Left ventricle myocardium inferior (tissue), 1 donor: ENCODE measurements around the gene ALPK1. TPM values are rescaled to one million over a fixed set of nuclear protein-coding genes. Genes with fewer than 3 reads are reported as not detected.

Source experiments
- DNase-seq: peaks from one replicate; pipeline ENCODE4 v3.0.0-alpha.2; 2020
- H3K27ac ChIP-seq: fragments of 200-600 bp; replicated peaks from 2 replicates; pipeline ENCODE4 v1.8.0; 2021
- H3K27me3 ChIP-seq: fragments of 200-600 bp; 2 replicates; pipeline ENCODE4 v1.8.0; 2021; ENCODE audit warnings: low read depth
- H3K36me3 ChIP-seq: fragments of 200-600 bp; 2 replicates; pipeline ENCODE4 v1.8.0; 2021
- H3K4me1 ChIP-seq: fragments of 200-600 bp; 2 replicates; pipeline ENCODE4 v1.8.0; 2021
- H3K4me3 ChIP-seq: fragments of 200-600 bp; 2 replicates; pipeline ENCODE4 v1.8.0; 2021; ENCODE audit warnings: mild to moderate bottlenecking, moderate library complexity
- H3K9me3 ChIP-seq: fragments of 200-600 bp; replicated peaks from 2 replicates; pipeline ENCODE4 v1.8.0; 2021
- CTCF ChIP-seq: fragments of 200-600 bp; IDR thresholded peaks from 2 replicates; pipeline ENCODE4 v1.8.0; 2021; ENCODE audit warnings: antibody characterized with exemption, mild to moderate bottlenecking, borderline replicate concordance
- intact Hi-C: fragments of 100-400 bp; cut with micrococcal nuclease; formaldehyde crosslinking; loops from one replicate; pipeline ENCODE4 v1.11.0; 2022
- total RNA-seq: library from RNA; stranded (reverse); fragmentation: NEBNext Ultra II Directional; extraction: Animal tissue kit (Norgen Biotek cat#: 25700); gene quantifications from one replicate; pipeline ENCODE4 v1.2.1, GENCODE V29; 2021
- donor health status: DM: no; HTN: yes; CAD: no; lungs with severe emphysema.

The ALPK1 gene
- total RNA-seq, 1 donor from 2014 or later, result 3.1 TPM

- H3K27me3 ChIP-seq, result no peaks in the 10 kb centered on the region
- H3K4me1 ChIP-seq, result peaks cover 7% of the 10 kb centered on the region
- intact Hi-C loops, result loop anchor here (5.0 kb wide), 1 partner anchor 277 kb away; no protein-coding TSS in a partner anchor
- TF ChIP-seq CTCF, result no peak
- H3K9me3 ChIP-seq, result no peaks in the 10 kb centered on the region
- H3K4me3 ChIP-seq, result no peak overlapping the region
- no peak overlapping the region for H3K27ac ChIP-seq
- no peak for DNase-seq
- H3K36me3 ChIP-seq, result peaks cover 7% of the 10 kb centered on the region
Measured at GRCh38 chr4:112325530-112325929, 28.4 kb downstream of the ALPK1 start.

GRCh38 chr4:112327965-112328733 is 31.0 kb downstream of the ALPK1 start:
- no peaks in the 10 kb centered on the region for H3K27me3 ChIP-seq
- H3K27ac ChIP-seq, result no peak overlapping the region
- DNase-seq, result no peak
- H3K4me1 ChIP-seq, result no peaks in the 10 kb centered on the region
- no peaks in the 10 kb centered on the region for H3K9me3 ChIP-seq
- H3K36me3 ChIP-seq, result peaks cover 7% of the 10 kb centered on the region
- peak; percentile 64 for TF ChIP-seq CTCF
- intact Hi-C loops, result loop anchor here (5.0 kb wide), 1 partner anchor 274 kb away; no protein-coding TSS in a partner anchor
- no peak overlapping the region for H3K4me3 ChIP-seq

GRCh38 chr4:112328734-112329130 is 31.6 kb downstream of the ALPK1 start:
- Histone ChIP-seq H3K36me3 (peaks cover 7% of the 10 kb centered on the region), H3K4me3 (no peak overlapping the region), H3K27ac (no peak overlapping the region), H3K27me3 (no peaks in the 10 kb centered on the region), H3K9me3 (no peaks in the 10 kb centered on the region), H3K4me1 (no peaks in the 10 kb centered on the region)
- DNase-seq, result no peak
- intact Hi-C loops, result loop anchor here (5.0 kb wide), 1 partner anchor 274 kb away; no protein-coding TSS in a partner anchor
- no peak for TF ChIP-seq CTCF

- Histone ChIP-seq H3K9me3 (no peaks in the 10 kb centered on the region), H3K36me3 (peaks cover 3% of the 10 kb centered on the region), H3K4me1 (no peaks in the 10 kb centered on the region), H3K4me3 (no peak overlapping the region), H3K27me3 (no peaks in the 10 kb centered on the region), H3K27ac (no peak overlapping the region)
- DNase-seq, result no peak
- intact Hi-C loops, result loop anchor here (5.0 kb wide), 1 partner anchor 272 kb away; no protein-coding TSS in a partner anchor
- no peak for TF ChIP-seq CTCF
Measured at GRCh38 chr4:112329672-112330375, 32.7 kb downstream of the ALPK1 start.

GRCh38 chr4:112330921-112331320 is 33.8 kb downstream of the ALPK1 start:
- intact Hi-C loops, result no loop called here
- TF ChIP-seq CTCF, result no peak
- Histone ChIP-seq H3K4me3 (no peak overlapping the region), H3K36me3 (peaks cover under 1% of the 10 kb centered on the region), H3K27ac (no peak overlapping the region), H3K9me3 (no peaks in the 10 kb centered on the region), H3K27me3 (no peaks in the 10 kb centered on the region), H3K4me1 (no peaks in the 10 kb centered on the region)
- DNase-seq, result no peak
